Measurements from ENCODE around the gene ATP11A. TPM values are rescaled to one million over a fixed set of nuclear protein-coding genes. Genes with fewer than 3 reads are reported as not detected.

The ATP11A gene
- total RNA-seq, 1 donor from 2014 or later: 377 TPM

DNA sequence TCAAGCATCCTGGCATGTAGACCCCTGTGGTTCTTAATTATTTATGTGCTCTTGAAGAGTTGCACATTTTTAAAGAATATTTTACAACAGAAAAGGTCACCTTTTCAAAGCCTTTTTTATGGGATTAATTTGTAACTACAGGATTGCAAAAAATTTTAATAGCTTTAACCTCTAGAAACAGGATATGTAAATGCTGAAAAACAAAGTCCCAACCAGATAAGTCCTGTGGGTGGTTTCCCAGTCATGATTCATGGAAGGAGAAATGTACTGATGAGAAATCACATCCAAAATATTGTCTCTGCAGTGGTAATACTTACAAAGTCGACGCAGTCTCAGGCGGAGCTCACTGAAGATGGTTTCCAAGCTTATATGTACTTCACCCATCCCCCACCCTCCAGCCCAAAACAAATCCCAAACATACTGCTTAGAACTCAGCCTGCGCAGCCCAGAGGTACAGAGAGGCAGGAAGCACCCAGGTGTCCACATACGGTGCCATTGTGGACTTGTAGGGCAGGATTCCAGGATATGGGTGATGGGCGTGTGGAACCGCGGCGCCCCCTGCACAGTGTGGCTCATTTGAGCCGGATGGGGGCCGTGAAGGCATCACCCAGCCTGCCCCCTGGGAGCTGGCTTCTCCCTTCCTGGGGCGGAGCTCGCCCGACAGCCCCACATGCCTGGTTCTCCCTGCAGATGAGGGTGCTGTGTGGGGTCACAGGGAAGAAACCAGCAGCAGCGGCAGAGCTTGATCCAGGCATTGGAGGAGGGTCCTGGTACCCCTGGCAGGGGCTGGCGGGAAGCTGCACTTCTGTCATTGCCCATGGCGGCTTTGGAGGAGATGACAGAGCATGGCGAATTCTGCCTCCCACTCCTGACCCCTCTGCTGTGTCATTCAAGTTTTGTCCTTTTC lies 101.2 kb downstream of the ATP11A start:
- Histone ChIP-seq H3K27ac (peak overlapping the region; percentile 73), H3K4me3 (peak overlapping the region; percentile 14), H3K27me3 (no peaks in the 10 kb centered on the region), H3K36me3 (peaks cover 7% of the 10 kb centered on the region), H3K9me3 (no peaks in the 10 kb centered on the region), H3K4me1 (peaks cover 15% of the 10 kb centered on the region)
- ATAC-seq: peak; percentile 38
- TF ChIP-seq, protein P1, sequence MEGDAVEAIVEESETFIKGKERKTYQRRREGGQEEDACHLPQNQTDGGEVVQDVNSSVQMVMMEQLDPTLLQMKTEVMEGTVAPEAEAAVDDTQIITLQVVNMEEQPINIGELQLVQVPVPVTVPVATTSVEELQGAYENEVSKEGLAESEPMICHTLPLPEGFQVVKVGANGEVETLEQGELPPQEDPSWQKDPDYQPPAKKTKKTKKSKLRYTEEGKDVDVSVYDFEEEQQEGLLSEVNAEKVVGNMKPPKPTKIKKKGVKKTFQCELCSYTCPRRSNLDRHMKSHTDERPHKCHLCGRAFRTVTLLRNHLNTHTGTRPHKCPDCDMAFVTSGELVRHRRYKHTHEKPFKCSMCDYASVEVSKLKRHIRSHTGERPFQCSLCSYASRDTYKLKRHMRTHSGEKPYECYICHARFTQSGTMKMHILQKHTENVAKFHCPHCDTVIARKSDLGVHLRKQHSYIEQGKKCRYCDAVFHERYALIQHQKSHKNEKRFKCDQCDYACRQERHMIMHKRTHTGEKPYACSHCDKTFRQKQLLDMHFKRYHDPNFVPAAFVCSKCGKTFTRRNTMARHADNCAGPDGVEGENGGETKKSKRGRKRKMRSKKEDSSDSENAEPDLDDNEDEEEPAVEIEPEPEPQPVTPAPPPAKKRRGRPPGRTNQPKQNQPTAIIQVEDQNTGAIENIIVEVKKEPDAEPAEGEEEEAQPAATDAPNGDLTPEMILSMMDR (IDR thresholded peaks at IDR 0.05): no peak
- no peak for DNase-seq
- intact Hi-C loops (cut with DNase I): no loop called here

DNA sequence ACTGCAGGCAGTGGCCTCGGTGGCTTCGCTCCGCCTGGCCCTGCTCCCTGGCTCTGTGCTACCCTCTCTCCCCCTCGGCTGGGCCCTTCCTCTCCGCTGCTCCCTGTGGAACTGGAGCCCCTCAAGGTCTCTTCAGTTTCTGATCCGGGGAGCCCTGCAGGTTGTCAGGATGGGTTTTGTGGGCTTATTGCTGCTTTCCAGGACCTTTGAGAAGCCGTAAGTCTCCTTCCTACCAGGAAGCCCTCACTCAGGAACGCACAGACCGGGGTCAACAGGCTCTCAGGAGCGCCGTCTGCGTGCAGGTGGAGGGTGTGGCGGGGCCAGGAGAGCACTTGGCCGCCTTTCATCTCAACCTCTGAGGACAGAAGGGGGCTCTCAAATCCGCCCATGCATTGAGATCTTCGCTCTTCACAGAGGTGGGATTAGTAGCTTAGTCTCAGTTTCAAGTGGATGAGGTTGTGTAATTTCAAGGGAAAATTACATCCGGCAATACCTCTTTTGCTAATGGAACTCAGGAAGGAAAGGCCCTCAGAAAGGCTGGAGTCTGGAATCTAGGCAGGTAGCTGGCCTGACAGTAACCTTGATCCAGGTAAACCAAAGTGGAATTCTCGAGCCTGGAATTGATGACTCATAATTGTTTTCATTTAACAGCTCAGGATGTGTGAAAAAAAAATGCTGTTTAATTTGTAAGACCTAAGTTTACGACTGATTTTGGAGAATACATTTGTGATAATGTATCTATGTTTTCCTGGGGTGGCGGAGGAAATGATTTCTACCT lies 102.0 kb downstream of the ATP11A start:
- ATAC-seq (peak; percentile 94), DNase-seq (peak; percentile 93)
- Histone ChIP-seq H3K27me3 (no peaks in the 10 kb centered on the region), H3K4me3 (peak overlapping the region; percentile 14), H3K27ac (peak overlapping the region; percentile 73), H3K9me3 (no peaks in the 10 kb centered on the region), H3K4me1 (peaks cover 15% of the 10 kb centered on the region), H3K36me3 (peaks cover 6% of the 10 kb centered on the region)
- TF ChIP-seq, protein P1 (IDR thresholded peaks at IDR 0.05): no peak
- intact Hi-C loops (cut with DNase I): no loop called here

DNA sequence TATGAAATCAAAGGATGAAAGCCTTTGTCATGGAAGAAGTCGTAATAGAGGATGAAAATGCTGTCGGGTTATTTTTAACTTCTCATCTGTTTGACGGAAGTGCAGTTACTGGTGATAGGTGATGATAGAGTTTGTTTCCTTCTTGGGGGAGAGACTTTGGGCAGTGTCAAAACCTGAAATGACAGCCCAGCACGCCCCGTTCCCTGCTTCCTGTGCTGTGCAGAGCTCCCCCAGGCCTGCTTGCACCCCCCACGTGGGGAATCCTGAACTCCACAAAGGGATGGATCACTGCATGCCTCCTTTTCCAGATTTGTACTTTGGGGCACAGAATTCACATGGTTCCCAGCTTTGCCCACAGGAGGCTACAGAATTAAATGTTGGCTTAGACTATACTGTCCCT lies 102.7 kb downstream of the ATP11A start:
- Histone ChIP-seq H3K4me3 (no peak overlapping the region), H3K27me3 (no peaks in the 10 kb centered on the region), H3K9me3 (no peaks in the 10 kb centered on the region), H3K36me3 (peaks cover 6% of the 10 kb centered on the region), H3K4me1 (peaks cover 15% of the 10 kb centered on the region), H3K27ac (peak overlapping the region; percentile 38)
- TF ChIP-seq, protein P1 (IDR thresholded peaks at IDR 0.05): no peak
- no peak for ATAC-seq
- intact Hi-C loops (cut with DNase I): no loop called here
- DNase-seq: no peak

DNA sequence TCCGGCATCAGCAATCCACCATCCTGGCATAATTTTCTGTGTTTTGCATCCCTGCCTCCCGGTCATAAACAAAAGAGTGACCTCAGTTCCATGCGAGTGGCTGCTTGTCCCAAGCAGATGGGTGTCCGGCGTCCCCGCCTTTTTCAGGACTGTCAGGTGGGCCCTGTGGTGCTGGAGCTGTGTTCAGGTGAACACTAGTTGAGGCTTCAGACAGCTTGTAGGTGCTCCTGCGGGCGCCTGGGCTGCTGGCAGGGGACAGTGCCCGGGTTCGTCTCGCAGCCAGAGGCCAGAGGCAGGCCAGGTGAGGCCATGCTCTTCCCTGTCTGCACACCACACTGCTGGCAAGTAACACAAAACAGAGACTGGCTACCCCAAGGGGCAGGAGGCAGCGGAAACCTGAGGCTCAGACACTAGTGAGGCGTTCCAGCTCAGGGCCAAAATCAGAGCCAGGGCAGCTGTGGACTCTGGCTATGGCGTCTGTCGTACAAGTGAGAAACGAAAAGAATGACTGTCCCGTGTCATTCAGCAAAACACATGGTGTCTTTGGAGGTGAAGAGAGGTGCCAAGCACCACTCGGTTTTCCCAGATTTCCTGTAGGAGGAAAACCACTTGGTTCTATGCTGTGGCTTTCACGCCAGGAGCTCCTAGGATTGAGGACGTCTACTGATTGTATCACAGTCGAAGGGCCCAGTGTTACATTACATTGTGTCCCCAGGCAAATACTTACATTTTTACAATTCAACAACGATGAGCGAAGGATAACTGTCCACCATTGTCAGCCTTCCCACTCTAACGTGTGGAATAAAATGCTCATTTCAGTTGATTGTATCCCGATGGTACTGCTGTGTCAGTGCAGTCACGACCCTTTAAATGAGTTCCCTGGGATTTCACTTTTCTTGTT lies 104.0 kb downstream of the ATP11A start:
- intact Hi-C loops (cut with DNase I): no loop called here
- H3K36me3 ChIP-seq: peaks cover 6% of the 10 kb centered on the region
- DNase-seq (no peak), ATAC-seq (no peak)
- no peaks in the 10 kb centered on the region for H3K27me3 ChIP-seq
- H3K9me3 ChIP-seq: no peaks in the 10 kb centered on the region
- TF ChIP-seq, protein P1 (IDR thresholded peaks at IDR 0.05): no peak
- peaks cover 15% of the 10 kb centered on the region for H3K4me1 ChIP-seq
- no peak overlapping the region for H3K27ac ChIP-seq
- no peak overlapping the region for H3K4me3 ChIP-seq

DNA sequence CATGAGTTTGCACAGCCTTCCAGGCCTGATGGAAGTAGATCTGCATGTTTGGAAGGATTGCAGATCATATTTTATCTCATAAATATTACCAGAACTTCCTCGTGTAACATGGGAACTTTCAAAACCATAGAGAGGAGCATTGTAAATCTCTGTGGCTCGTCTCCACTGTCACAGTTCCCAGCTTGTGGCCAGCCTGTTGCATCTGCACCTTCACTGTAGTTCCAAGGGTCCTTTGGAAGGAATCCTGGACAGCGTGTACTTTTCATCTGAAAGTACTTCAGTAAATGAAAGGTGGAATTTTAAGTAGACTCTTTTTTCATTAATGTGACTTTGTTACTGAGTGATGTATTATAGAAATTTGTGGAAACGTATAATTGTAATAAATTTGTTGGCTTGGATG lies 105.4 kb downstream of the ATP11A start:
- Histone ChIP-seq H3K27me3 (no peaks in the 10 kb centered on the region), H3K27ac (no peak overlapping the region), H3K9me3 (no peaks in the 10 kb centered on the region), H3K36me3 (peaks cover 3% of the 10 kb centered on the region), H3K4me3 (no peak overlapping the region), H3K4me1 (peaks cover 15% of the 10 kb centered on the region)
- ATAC-seq: no peak
- DNase-seq: no peak
- intact Hi-C loops (cut with DNase I): no loop called here
- TF ChIP-seq, protein P1 (IDR thresholded peaks at IDR 0.05): no peak

Data from upper lobe of right lung (tissue), 1 donor.